Stimulated activated naive CD4-positive, alpha-beta T cell (primary cell): ENCODE results near the gene VWCE.

Source experiments
- DNase-seq, 6 experiments: peaks; one replicate each; lab custom pipeline; 2025; lab: John Stamatoyannopoulos, UW

The VWCE gene

GRCh38 chr11:61329871-61330270 is 34.8 kb upstream of the VWCE start:
- DNase-seq, result no peak

- DNase-seq, result no peak
Measured at GRCh38 chr11:61328351-61328750, 33.2 kb upstream of the VWCE start.

GRCh38 chr11:61327669-61328071 is 32.6 kb upstream of the VWCE start:
- DNase-seq, result no peak

- DNase-seq, result no peak
Measured at GRCh38 chr11:61325649-61326414, 30.7 kb upstream of the VWCE start.

GRCh38 chr11:61315260-61315659 is 20.1 kb upstream of the VWCE start:
- DNase-seq, result no peak

GRCh38 chr11:61310749-61311148 is 15.6 kb upstream of the VWCE start:
- DNase-seq, result no peak

GRCh38 chr11:61309739-61310138 is 14.6 kb upstream of the VWCE start:
- no peak for DNase-seq

- DNase-seq, result no peak
Measured at GRCh38 chr11:61309141-61309540, 14.0 kb upstream of the VWCE start.

- DNase-seq, result no peak
Measured at GRCh38 chr11:61307354-61307753, 12.2 kb upstream of the VWCE start.

GRCh38 chr11:61306221-61306620 is 11.1 kb upstream of the VWCE start:
- DNase-seq, result no peak

- DNase-seq, result no peak
Measured at GRCh38 chr11:61305417-61305816, 10.3 kb upstream of the VWCE start.

GRCh38 chr11:61303725-61304124 is 8.6 kb upstream of the VWCE start:
- DNase-seq, result no peak

- DNase-seq, result no peak
Measured at GRCh38 chr11:61302550-61302949, 7.4 kb upstream of the VWCE start.

GRCh38 chr11:61298663-61299244 is 3.6 kb upstream of the VWCE start:
- no peak for DNase-seq

GRCh38 chr11:61297746-61298145 is 2.6 kb upstream of the VWCE start:
- DNase-seq, result no peak

- no peak for DNase-seq
Measured at GRCh38 chr11:61297341-61297740, 2.2 kb upstream of the VWCE start.

GRCh38 chr11:61295596-61295926 is 445 bp upstream of the VWCE start:
- DNase-seq, result no peak

GRCh38 chr11:61293867-61294716 is 1.0 kb downstream of the VWCE start:
- peak in 3 of 6 experiments; percentile 13 to 31 (median 26) for DNase-seq

- no peak for DNase-seq
Measured at GRCh38 chr11:61292356-61292755, 2.8 kb downstream of the VWCE start.

GRCh38 chr11:61290905-61291690 is 4.0 kb downstream of the VWCE start:
- no peak for DNase-seq

GRCh38 chr11:61287338-61287977 is 7.7 kb downstream of the VWCE start:
- no peak for DNase-seq

GRCh38 chr11:61283613-61284012 is 11.5 kb downstream of the VWCE start:
- DNase-seq, result no peak
